Measurements from ENCODE around the gene GOLGA5.

Gene GOLGA5

DNA sequence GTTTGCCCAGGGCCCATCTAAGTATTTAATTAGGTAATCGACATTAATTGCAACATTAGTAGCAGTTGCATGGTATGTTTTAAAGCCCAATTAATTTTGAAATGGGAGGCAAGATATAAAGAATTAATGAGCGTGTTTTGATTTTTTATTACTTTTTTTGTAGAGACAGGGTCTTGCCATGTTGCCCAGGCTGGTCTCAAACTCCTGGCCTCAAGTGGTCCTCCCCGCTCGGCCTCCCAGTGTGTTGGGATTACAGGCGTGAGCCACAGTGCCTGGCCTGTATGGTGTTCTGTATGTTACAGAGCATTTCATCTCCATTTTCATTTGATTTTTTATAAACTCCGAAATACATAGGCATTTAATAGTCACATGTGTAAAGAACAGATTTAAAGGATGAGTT, 856 bp downstream of the GOLGA5 start:
- no peak for DNase-seq (ENCODE audit: extremely low read depth, low read depth)
- no peak for TF ChIP-seq CTCF (IDR thresholded peaks at IDR 0.05; ENCODE audit: low read depth, low read length)

DNA sequence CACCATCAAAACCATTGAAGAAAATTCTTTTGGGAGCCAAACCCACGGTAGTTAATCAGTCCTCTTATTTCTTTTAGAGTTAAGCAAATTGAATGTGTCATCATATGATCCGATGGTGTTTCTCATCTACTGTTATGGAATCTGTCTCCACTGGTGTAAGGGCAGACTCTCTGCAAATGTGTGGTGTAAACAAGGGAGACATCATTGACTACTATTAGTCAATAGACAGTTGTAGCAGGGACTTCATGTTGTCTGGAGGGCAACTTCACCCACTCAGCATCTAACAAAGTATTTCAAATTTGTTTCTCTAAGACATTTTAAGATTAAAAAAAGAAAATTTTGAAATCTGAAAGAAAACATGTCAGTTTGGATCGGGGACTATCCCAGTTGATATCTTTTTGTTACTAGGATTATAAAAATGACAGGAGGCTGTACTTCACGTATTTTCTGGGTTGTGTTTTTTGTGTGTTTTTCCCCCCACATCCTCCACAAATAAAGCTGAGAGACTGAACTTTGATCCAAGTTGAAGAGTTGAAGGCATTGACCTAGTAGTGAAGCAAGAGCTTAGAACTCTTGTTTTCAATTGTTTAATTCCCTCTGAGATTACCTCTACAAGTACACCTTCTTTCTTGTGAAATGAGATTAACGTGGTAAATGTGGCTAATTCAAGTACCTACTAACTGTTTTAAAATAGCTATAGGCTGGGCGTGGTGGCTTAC, 4.0 kb downstream of the GOLGA5 start:
- DNase-seq (ENCODE audit: extremely low read depth, low read depth), result no peak
- no peak for TF ChIP-seq CTCF (IDR thresholded peaks at IDR 0.05; ENCODE audit: low read depth, low read length)

- TF ChIP-seq CTCF (IDR thresholded peaks at IDR 0.05; ENCODE audit: low read depth, low read length), result no peak
- DNase-seq (ENCODE audit: extremely low read depth, low read depth), result no peak
Observed at GRCh38 chr14:92798811-92799210, 4.7 kb downstream of the GOLGA5 start.

- DNase-seq (ENCODE audit: extremely low read depth, low read depth), result no peak
Observed at GRCh38 chr14:92800012-92800411, 5.9 kb downstream of the GOLGA5 start.

GRCh38 chr14:92800525-92800924, 6.4 kb downstream of the GOLGA5 start:
- no peak for TF ChIP-seq CTCF (IDR thresholded peaks at IDR 0.05; ENCODE audit: low read depth, low read length)
- DNase-seq (ENCODE audit: extremely low read depth, low read depth), result no peak

More at GRCh38 chr14:92800012-92800411, 5.9 kb downstream of the GOLGA5 start:
- no peak for TF ChIP-seq CTCF (IDR thresholded peaks at IDR 0.05; ENCODE audit: low read depth, low read length)

DNA sequence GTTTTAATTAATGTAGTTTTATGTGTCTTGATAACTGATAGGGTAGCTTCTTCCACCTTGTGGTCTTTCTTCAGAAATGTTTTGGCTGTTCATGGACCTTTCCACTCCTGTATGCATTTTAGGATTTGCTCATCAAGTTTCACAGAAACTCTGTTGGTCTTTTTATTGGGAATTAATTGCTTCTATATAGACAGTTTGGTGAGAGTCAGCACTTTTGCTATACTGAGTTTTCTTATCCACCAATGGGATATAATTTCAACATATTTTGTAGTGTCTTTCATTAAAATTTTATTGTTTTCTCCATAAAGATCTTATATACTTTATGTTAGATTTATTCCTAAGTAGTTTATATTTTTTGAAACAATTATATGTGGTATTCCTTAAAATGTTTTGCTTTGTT, 7.8 kb downstream of the GOLGA5 start:
- no peak for DNase-seq (ENCODE audit: extremely low read depth, low read depth)
- no peak for TF ChIP-seq CTCF (IDR thresholded peaks at IDR 0.05; ENCODE audit: low read depth, low read length)

DNA sequence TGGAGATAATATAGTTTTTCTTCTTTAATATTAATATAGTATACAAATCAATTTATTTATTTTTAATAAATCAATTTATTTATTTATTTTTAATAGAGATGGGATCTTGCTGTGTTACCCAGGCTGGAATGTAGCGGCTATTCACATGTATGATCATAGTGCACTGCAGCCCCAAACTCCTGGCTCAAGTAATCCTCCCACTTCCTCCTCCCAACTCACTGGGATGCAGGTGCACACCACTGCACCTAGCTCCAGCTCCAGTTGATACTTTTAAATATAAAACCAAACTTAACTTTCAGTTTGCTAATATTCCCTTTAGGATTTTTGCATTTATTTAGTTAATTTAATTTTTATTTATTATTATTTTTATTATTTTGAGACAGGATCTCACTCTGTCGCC, 8.6 kb downstream of the GOLGA5 start:
- no peak for DNase-seq (ENCODE audit: extremely low read depth, low read depth)
- TF ChIP-seq CTCF (IDR thresholded peaks at IDR 0.05; ENCODE audit: low read depth, low read length), result no peak

All from AG09319 (cell line).